Breast epithelium (tissue), 4 donors: ENCODE results near the gene CXorf65. TPM values are rescaled to one million over a fixed set of nuclear protein-coding genes. Genes with fewer than 3 reads are reported as not detected.
A peak's percentile ranks its signal among the peaks of the same experiment; 100 is the strongest.

Experiments
- DNase-seq, 2 donors: peaks; one replicate each; pipeline ENCODE4 v3.0.0-alpha.2; 2019; ENCODE audit warnings: low spot score in 2 of 2
- H3K27ac ChIP-seq, 2 donors: fragments of 200-600 bp; sonication (generic) in 1 of 2; one replicate each; pipeline ENCODE4 v1.5.1; 2016 to 2019; ENCODE audit warnings: mild to moderate bottlenecking in 1 of 2
- H3K27me3 ChIP-seq, 2 donors: fragments of 200-600 bp; sonication (generic) in 1 of 2; one replicate each; pipeline versions ENCODE4 v1.5.1 to v1.6.0; 2017 to 2019; ENCODE audit warnings: control low read depth in 1 of 2, mild to moderate bottlenecking in 1 of 2
- H3K36me3 ChIP-seq: fragments of 200-600 bp; one replicate; pipeline ENCODE4 v1.5.1; 2019
- H3K4me1 ChIP-seq, 2 donors: fragments of 200-600 bp; sonication (generic); one replicate each; pipeline ENCODE4 v1.5.1; 2016 to 2019; ENCODE audit warnings: control low read depth in 1 of 2
- H3K4me3 ChIP-seq, 3 donors: fragments of 200-600 bp; sonication (generic); 1 replicate in 2 of 3; 2 replicates in 1 of 3; pipeline ENCODE4 v1.5.1; 2016 to 2019; ENCODE audit warnings: mild to moderate bottlenecking in 3 of 3, moderate library complexity in 2 of 3
- H3K9me3 ChIP-seq, 2 donors: fragments of 200-600 bp; sonication (generic) in 1 of 2; one replicate each; pipeline ENCODE4 v1.5.1; 2016 to 2019; ENCODE audit warnings: control low read depth in 1 of 2
- CTCF ChIP-seq, 3 donors: fragments of 450-650 bp; IDR thresholded peaks; one replicate each; pipeline ENCODE4 v1.5.1; 2016 to 2017; ENCODE audit warnings: antibody characterized with exemption in 3 of 3, mild to moderate bottlenecking in 3 of 3, moderate library complexity in 3 of 3
- POLR2A ChIP-seq: fragments of 450-650 bp; IDR thresholded peaks from one replicate; pipeline ENCODE4 v1.6.1; 2016; ENCODE audit warnings: antibody characterized with exemption, mild to moderate bottlenecking, moderate library complexity
- POLR2AphosphoS5 ChIP-seq, 3 donors: sonication (generic); formaldehyde crosslinking; IDR thresholded peaks; one replicate each; pipeline ENCODE4 v1.6.1; 2017; ENCODE audit warnings: antibody characterized with exemption in 3 of 3
- intact Hi-C: fragments of 100-400 bp; cut with DNase I; formaldehyde crosslinking; loops from one replicate; pipeline ENCODE4 v1.15.1; 2023; ENCODE audit warnings: low total_unique reads
- total RNA-seq, 3 donors: library from RNA; depleted of rRNA; stranded (reverse); fragments of >200 nt; gene quantifications; one replicate each; pipeline ENCODE4 v1.1.0, GENCODE V29; 2016

Gene CXorf65
- total RNA-seq, 3 donors from 2014 or later, result not detected

GRCh38 chrX:71147496-71148277 lies 41.1 kb upstream of the CXorf65 start:
- H3K4me3 ChIP-seq, result no peak overlapping the region
- no peaks in the 10 kb centered on the region for H3K9me3 ChIP-seq
- no peak for TF ChIP-seq CTCF (IDR thresholded peaks at IDR 0.05)
- no peak for TF ChIP-seq POLR2A
- no peak for TF ChIP-seq POLR2AphosphoS5 (IDR thresholded peaks at IDR 0.05)

GRCh38 chrX:71144651-71145050 lies 38.1 kb upstream of the CXorf65 start, which contains the start of gene NLGN3:
TSS of gene NLGN3 (plus strand) at chrX:71144841. CDS start at chrX:71147750, 2,909 bp downstream.
- H3K4me3 ChIP-seq, result peak within 1 kb of the TSS; percentile 17 to 52 (median 34)
- H3K9me3 ChIP-seq, result no peaks in the 10 kb centered on the region
- H3K4me1 ChIP-seq, result peaks cover 0 to 3% of the 10 kb centered on the region in 2 donors
- H3K27me3 ChIP-seq, result peaks cover 0 to 66% of the 10 kb centered on the region in 2 donors
- no peak for DNase-seq
- H3K27ac ChIP-seq, result no peak within 1 kb of the TSS
- intact Hi-C loops, result no loop called here
- no peak for TF ChIP-seq POLR2A
- no peak for TF ChIP-seq CTCF (IDR thresholded peaks at IDR 0.05)
- TF ChIP-seq POLR2AphosphoS5 (IDR thresholded peaks at IDR 0.05), result no peak
- H3K36me3 ChIP-seq, result no peaks in the 10 kb centered on the region

More at GRCh38 chrX:71147496-71148277, 41.1 kb upstream of the CXorf65 start:
- Histone ChIP-seq H3K4me1 (peaks cover 0 to 3% of the 10 kb centered on the region in 2 donors), H3K36me3 (no peaks in the 10 kb centered on the region), H3K27ac (no peak overlapping the region), H3K27me3 (peaks cover 0 to 67% of the 10 kb centered on the region in 2 donors)
- DNase-seq, result no peak
- intact Hi-C loops, result no loop called here

- no peak for TF ChIP-seq POLR2AphosphoS5 (IDR thresholded peaks at IDR 0.05)
- no peak for TF ChIP-seq CTCF (IDR thresholded peaks at IDR 0.05)
- no peak for TF ChIP-seq POLR2A
- Histone ChIP-seq H3K27me3 (peaks cover 0 to 61% of the 10 kb centered on the region in 2 donors), H3K9me3 (no peaks in the 10 kb centered on the region), H3K36me3 (no peaks in the 10 kb centered on the region), H3K4me1 (peaks cover 0 to 3% of the 10 kb centered on the region in 2 donors), H3K27ac (no peak overlapping the region), H3K4me3 (no peak overlapping the region)
- intact Hi-C loops, result no loop called here
- DNase-seq, result no peak
Observed at GRCh38 chrX:71143508-71143907, 37.0 kb upstream of the CXorf65 start.

GRCh38 chrX:71140440-71140839 lies 33.9 kb upstream of the CXorf65 start:
- Histone ChIP-seq H3K4me3 (no peak overlapping the region), H3K9me3 (no peaks in the 10 kb centered on the region), H3K36me3 (no peaks in the 10 kb centered on the region), H3K4me1 (peaks cover 0 to 3% of the 10 kb centered on the region in 2 donors), H3K27ac (no peak overlapping the region), H3K27me3 (peaks cover 0 to 60% of the 10 kb centered on the region in 2 donors)
- DNase-seq, result no peak
- TF ChIP-seq POLR2A, result no peak
- TF ChIP-seq POLR2AphosphoS5 (IDR thresholded peaks at IDR 0.05), result no peak
- no peak for TF ChIP-seq CTCF (IDR thresholded peaks at IDR 0.05)
- intact Hi-C loops, result no loop called here

DNA sequence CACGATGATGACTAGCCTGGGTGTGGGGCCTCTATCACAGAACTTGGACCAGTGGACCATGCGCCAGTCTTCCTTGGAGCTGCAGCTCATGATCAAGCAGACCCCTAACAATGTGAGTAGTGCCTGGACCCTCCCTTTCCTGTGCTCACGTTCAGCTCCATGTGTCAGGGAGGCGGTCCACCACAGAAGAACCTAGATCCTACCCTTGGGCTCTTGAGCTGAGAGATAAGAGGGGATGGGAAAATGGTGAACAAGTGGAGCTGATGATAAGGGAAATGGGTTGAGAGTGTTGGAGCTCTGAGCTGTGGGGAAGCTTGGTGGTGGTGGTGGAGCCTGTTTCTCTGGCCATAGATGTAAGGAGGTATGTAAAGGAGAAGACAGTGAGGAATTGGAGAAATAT lies 25.0 kb upstream of the CXorf65 start:
- H3K27ac ChIP-seq, result no peak overlapping the region
- intact Hi-C loops, result no loop called here
- TF ChIP-seq POLR2A (no peak), POLR2AphosphoS5 (IDR thresholded peaks at IDR 0.05) (no peak), CTCF (IDR thresholded peaks at IDR 0.05) (no peak)
- H3K4me3 ChIP-seq, result no peak overlapping the region
- no peak for DNase-seq
- H3K4me1 ChIP-seq, result no peaks in the 10 kb centered on the region
- no peaks in the 10 kb centered on the region for H3K36me3 ChIP-seq
- H3K27me3 ChIP-seq, result peaks cover 0 to 29% of the 10 kb centered on the region in 2 donors
- H3K9me3 ChIP-seq, result no peaks in the 10 kb centered on the region
